Posterior cingulate gyrus (tissue), 11 donors: Measurements from ENCODE around the gene EIF6.
"Not testable (repeated sequence)": the region's sequence is repeated elsewhere in the genome, so short reads cannot be mapped to it uniquely, and the experiment has no call there.

Experiments used
- DNase-seq, 10 donors: peaks; one replicate each; pipeline versions ENCODE4 v3.0.0 to v3.0.0-alpha.2; 2020 to 2021; ENCODE audit warnings: mixed read lengths in 3 of 10
- intact Hi-C: fragments of 100-400 bp; cut with DNase I; formaldehyde crosslinking; loops from one replicate; pipeline ENCODE4 v1.15.1; 2023

The EIF6 gene

DNA sequence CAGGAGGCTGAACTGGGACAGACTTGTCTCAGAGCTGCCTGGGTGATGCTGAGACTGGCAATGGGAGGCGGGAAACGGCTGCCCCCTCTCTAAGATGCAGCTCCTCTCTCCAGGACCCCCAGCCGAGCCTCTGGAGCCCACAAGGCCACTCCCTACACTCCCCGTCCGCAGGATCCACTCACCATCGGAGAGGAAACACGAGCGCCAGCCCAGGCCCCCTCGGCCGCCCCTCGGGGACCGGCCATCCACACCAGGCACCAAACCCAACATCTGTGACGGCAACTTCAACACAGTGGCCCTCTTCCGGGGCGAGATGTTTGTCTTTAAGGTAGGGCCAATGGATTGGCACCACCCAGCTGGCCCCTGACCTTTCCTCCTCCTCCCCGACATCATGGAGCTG lies 17.5 kb downstream of the EIF6 start:
- intact Hi-C loops = no loop called here
- peak in 1 of 10 donors; percentile 58 for DNase-seq

DNA sequence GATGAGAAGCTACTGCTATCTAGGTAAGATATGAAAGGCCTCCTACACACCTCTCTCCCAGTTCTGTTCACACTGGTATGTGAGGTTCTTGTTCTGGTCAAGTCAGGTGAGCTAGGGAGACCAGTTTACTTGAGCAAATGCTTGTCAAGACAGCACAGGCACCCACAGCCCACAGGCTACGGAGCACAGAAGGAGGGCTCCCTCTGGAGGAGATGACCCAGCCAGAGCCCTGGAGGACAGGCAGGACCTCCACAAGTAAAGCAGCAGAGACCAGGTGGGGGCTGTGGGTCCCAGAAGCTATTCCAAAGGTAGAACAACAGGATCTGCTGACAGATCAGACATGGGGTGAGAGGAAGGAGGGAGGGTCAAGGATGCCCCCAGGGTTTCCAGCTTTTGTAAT lies 19.8 kb downstream of the EIF6 start:
- intact Hi-C loops = no loop called here

DNA sequence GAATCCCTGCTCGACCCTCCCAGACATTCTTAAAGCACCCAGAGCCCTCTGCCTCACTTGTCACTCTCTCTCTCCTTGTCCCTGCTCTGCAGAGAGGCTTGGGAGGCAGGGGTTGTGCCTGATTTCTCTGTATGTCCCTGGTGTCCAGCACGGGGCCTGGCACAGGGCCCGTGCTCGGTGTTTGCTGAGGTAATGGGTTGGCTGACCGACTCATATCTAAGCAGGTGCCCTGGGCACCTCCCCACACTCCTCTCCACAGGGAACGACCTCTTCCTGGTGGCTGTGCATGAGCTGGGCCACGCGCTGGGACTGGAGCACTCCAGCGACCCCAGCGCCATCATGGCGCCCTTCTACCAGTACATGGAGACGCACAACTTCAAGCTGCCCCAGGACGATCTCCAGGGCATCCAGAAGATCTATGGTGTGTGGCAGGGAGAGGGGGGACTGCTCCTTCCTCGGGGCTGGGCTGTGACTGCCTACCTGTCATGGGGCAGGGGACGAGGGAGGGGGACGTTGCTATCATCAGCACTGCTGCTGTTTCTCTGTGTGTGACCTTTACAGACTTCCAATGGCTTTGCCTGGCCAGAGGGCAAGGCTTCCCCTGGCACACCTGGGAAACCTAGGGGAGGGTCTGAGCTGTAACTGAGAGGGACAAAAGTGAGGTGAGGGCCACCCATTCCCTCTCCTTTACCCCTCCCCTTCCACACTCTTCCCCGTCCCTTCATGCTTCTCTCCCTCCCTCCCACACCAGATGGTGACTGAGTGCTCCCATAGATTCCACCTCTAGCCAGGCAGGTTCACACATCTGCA lies 20.8 kb downstream of the EIF6 start:
- intact Hi-C loops = no loop called here
- DNase-seq = peak in 1 of 10 donors; percentile 28

More for the DNA sequence above, 19.8 kb downstream of the EIF6 start:
- peak in 1 of 10 donors; percentile 39 for DNase-seq

DNA sequence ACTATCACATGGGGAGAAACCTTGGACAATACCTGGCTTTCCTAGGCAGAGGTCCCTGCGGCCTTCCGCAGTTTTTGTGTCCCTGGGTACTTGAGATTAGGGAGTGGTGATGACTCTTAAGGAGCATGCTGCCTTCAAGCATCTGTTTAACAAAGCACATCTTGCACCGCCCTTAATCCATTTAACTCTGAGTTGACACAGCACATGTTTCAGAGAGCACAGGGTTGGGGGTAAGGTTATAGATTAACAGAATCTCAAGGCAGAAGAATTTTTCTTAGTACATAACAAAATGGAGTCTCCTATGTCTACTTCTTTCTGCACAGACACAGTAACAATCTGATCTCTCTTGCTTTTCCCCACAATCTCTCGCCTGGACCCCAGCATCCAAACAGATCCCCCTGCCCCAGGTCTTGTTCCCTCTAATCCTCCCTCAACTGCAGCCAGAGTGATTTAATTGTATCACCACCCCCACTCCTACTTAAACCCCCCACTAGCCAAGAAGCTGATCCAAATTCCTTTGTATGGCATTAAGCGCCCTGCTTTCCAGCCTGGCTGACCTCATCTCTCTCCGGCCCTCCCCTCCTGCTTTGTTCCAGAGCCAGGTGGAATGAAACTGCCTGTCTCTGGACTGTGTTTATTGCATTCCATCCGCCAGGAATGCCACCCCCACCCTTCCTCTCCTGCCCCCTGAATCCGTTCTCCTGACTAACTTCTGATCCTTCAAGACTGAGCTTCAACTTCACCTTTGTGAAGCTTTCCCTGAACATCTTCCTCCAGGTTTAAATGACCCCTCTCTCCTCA lies 21.6 kb downstream of the EIF6 start:
- peak in 1 of 10 donors; percentile 22 for DNase-seq

DNA sequence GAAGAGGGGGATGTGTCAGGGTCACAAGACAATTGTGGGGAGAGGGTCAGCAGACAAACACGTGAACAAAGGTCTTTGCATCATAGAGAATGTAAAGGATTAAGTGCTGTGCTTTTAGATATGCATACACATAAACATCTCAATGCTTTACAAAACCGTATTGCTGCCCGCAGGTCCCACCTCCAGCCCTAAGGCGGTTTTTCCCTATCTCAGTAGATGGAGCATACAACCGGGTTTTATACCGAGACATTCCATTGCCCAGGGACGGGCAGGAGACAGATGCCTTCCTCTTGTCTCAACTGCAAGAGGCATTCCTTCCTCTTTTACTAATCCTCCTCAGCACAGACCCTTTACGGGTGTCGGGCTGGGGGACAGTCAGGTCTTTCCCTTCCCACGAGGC lies 22.3 kb downstream of the EIF6 start:
- intact Hi-C loops = not testable (repeated sequence)
- peak in 1 of 10 donors; percentile 12 for DNase-seq

More for the DNA sequence above, 21.6 kb downstream of the EIF6 start:
- intact Hi-C loops = not testable (repeated sequence)

DNA sequence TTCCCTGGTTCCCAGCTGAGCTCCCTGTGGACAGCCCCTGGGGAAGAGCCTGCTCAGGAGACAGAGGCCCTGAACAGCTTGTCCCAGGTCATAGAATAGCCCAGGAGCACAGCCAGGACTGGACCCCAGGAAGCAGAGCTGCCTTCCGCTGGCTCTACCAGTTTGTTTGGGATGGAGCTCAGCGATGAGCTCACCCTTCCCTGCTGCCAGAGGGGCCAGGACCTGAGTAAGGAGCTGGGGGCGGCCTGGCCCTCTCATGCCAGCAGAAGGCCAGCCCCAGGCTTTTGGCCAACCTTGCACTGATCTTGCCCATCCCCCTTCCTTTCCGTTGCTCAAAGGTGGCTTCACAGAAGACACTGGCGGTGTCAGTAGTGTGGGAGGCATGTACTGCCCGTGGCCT lies 24.1 kb downstream of the EIF6 start:
- DNase-seq = peak in 1 of 10 donors; percentile 25
- intact Hi-C loops = no loop called here

DNA sequence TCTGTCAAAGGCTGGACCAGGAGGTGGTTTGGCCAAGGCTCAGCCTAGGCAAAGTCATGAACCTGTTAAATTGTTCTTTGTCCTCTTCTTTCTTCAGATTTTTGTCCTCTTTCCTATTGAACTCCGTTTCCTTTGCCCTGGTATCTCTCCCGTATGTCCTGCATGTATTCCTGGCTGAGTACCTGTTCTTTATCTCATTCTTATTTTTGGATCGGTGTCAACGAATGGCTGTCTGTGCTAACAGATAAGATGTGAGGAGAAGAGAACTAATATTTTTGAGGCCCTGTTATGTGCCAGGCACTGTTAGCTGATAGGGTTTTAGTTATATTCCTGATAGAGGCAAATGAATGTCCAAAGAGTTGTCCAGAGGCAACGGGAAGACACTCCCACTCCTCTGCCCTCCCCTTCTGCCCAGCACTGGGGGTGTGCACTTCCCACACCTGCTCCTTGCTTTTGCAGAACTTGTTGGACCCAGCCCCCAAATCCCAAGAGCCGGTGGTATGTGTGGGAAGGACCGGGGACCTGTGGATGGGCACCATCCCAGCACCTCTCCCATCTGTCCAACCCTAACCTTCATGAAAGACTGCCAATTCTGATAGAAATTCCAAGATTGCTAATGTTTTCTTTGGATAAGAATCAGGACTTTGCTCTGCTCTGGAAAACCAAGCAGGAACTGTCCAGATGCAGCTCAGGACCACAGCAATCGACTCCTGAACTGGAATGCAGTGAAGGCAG lies 27.2 kb downstream of the EIF6 start:
- intact Hi-C loops = no loop called here
- peak in 1 of 10 donors; percentile 4 for DNase-seq

DNA sequence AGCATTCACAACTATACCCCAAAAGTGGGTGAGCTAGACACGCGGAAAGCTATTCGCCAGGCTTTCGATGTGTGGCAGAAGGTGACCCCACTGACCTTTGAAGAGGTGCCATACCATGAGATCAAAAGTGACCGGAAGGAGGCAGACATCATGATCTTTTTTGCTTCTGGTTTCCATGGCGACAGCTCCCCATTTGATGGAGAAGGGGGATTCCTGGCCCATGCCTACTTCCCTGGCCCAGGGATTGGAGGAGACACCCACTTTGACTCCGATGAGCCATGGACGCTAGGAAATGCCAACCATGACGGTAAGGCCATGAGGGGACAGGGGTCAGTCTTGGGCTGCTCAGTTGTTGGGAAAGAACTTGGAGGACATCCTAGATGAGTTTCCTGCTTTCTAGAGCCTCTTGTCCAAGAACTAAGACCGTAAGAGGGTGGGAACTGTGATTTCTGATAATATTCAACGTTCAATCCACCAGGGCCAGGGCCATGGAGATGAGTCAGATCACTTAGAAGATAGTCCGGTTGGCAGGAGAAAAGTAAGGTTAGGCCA lies 30.0 kb downstream of the EIF6 start:
- intact Hi-C loops = no loop called here
- DNase-seq = no peak

DNA sequence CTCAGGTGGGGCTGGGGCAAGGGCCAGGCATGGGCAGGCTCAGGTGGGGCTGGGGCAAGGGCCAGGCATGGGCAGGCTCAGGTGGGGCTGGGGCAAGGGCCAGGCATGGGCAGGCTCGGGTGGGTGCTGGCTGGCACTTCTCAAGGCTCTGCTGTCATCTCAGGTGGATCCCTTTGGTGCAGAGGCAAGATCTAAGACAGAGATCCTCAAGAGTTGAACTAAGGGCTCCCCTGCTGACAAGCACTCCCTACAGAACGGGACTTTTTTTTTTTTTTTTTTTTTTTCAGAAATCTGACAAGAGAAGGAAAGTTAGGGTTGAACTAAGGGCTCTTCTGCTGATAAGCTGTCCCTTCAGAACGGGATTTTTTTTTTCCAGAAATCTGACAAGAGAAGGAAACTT lies 31.6 kb downstream of the EIF6 start:
- no peak for DNase-seq
- intact Hi-C loops = no loop called here

DNA sequence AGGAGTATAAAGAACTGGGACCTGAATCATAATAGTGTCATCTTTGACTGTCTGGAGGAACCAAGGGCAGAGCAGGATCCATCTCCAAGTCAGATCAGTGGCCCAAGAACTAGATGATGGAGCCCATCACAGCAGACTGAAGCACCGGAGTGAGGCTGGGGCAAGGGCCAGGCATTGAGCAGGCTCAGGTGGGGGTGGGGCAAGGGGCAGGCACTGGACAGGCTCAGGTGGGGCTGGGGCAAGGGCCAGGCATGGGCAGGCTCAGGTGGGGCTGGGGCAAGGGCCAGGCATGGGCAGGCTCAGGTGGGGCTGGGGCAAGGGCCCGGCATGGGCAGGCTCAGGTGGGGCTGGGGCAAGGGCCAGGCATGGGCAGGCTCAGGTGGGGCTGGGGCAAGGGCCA lies 32.0 kb downstream of the EIF6 start:
- intact Hi-C loops, DNase-seq: not testable (repeated sequence)

DNA sequence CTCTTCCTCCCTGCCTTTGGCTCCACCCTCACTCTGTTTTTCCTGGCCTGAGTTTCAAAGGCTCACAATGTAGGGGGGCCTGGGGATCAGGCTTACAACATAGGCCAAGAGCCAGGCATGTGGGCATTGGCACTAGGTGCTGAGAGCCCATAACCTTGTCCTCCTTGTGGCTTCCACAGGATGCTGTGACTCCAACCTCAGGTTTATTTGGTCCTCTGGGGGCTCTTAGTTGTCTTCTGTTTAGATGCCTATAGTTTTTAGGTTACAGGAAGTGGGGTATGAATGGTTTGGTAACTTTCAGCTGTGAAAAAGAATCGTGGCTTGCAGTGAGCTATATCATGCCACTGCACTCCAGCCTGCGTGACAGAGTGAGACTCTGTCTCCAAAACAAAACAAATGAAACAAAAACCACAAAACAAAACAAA lies 32.5 kb downstream of the EIF6 start:
- intact Hi-C loops = no loop called here
- DNase-seq = no peak

DNA sequence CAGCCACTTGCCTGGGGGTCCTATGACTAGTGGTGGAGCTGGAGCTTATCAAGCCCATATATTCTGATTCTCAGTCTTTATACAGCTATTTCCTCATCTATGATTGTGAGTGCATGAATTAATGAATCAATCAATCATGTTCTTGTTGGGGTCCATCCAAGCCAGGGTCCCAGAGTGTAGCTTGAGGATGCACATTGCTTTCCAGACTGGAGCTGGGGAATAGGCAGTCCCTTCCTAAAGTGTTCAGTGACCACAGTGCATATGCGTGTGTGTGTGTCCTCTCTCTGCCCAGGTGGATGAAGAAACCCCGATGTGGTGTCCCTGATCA lies 33.0 kb downstream of the EIF6 start:
- intact Hi-C loops = no loop called here

DNA sequence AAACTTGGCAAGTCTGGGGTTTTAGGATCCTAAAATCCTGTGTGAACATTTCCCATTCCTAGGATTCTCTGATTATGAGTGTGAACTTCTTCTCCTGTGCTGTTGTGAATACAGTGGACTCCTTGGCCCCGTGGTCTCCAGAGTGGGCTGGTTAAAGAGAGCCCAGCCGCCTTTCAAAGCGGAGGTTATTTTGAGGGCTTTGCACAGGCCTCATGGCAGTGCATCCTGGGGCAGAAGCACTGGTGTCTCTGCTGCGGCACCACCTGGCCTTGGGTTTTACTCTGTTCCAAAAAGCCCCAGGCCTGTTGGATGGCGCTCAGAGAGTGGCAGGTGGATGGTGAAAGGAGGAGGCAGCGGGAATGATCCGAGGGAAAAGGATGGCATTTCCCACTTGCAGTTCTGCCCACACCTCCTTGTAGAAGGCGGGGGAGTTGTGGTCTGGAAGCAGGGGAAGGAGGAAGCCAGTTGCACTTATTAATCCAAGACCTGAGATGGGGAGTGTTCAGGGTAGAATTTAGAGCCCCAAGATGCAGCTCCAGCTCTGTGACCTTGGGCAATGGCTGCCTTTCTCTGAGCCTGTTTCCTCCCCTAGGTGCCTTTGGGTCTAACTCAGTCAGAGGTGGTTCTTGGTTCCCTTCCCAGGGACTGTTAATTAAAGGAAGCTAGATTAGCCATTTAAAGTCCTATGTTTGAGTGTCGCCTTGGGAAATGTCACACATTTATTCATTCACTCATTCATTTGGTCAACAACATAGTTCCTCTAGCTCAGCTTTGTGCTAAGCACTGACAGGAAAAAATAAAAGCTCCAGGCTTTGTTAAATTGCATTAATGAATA lies 35.7 kb downstream of the EIF6 start:
- DNase-seq = no peak
- intact Hi-C loops = no loop called here

More for the DNA sequence above, 33.0 kb downstream of the EIF6 start:
- no peak for DNase-seq

DNA sequence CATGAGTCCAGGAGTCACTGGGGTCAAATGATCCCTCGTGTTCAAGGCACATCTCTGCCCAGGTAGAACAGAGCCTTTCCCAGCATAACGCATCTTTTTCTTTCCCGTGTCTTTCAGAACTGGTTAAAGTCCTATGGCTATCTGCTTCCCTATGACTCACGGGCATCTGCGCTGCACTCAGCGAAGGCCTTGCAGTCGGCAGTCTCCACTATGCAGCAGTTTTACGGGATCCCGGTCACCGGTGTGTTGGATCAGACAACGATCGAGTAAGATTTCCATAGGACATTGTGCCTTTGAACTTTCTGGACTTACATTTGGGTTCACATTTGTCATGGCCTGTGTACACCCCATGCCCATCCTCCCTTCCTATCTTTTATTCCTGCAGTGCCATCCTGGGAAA lies 37.8 kb downstream of the EIF6 start:
- intact Hi-C loops = no loop called here
- DNase-seq = no peak

DNA sequence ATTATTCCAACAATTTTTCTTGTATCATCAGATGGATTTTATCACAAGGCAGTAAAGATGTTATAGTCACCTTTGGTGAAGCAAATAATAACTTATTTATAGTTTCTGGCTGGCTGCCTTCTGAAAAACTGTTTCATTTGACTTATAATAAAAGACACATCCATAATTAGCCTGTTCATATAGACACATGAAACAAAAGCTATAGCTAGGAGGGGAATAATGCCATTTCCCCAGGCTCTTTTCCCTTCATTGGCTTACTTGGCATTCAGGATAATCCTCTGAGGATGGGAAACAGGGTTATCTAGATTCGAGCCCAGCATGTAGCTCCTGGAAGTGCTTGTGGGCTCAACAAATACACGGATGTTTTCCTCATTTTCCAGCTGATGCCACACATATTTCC lies 40.6 kb downstream of the EIF6 start:
- intact Hi-C loops = no loop called here
- DNase-seq = no peak

DNA sequence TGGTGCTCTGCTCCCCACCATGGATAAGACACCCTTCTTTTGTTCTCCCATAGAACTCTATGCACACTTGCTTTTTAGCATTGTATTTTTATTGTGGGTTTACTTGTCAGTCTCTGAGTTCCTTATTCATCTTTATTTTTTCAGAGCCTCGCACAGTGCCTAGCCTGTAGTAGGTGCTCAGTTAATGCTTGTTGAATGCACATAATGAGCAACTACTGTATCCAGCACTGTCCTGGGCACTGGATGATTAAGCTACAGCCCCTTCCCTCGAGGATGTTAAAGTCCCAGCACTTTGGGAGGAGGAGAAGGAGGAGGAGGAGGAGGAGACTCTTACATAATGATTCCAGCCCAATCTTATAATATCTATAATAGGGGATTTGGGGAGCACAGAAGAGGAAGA lies 41.3 kb downstream of the EIF6 start:
- intact Hi-C loops = no loop called here
- DNase-seq = no peak

DNA sequence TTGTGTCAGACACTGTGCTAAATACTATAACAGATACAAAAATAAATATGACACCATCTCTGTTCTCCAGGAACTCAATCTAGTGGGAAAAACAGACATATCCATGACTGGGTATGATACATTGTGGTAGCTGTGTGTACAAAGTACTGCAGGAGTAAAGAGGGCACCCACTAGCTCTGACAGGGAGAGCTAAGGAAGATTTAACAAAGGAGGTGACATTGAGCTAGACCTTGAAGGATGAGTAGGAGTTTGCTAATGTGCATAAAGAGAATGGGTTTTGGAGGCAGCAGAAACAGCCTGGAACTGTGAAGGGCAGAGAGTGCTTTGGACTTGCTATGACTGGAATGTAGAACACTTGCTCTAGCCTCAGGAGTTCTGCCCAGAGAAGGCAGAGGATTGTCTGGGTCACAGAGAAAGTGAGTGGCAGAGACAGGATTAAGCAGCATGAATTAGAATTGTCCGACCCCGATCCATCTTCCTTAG lies 43.7 kb downstream of the EIF6 start:
- intact Hi-C loops = no loop called here
- no peak for DNase-seq

DNA sequence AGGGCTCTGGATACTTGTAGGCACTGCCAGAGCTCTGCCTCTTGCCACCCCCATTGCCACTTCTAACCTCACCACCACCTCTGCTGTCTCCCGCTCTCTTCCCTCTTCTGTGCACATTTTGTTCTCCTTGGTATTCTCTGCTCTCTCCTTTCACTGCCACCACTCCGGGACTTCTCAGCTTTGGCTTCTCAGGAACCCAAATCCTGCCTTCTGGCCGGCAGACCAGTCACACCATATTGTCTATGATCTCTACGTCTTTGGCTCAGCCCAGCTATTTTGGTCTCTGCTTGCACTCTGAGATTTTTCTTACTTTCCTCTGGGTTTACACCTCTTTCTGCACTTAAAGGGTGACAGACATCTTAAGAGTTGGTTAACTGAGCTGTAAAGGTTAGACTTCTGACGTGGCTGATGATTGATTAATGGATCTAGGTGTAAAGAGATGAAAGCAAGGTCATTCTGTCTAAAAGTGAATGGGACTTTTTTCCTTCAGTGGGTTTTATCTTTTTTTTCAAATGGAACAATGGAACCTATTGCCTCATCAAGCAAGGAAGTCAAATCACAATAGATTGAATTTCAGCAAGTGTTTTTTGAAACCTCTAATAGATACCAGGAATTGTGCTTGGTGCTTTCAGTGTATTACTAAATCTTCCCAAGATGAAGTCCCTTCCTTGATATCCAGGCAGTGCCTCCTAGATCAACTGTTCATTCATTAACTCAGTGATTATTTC lies 44.3 kb downstream of the EIF6 start:
- intact Hi-C loops = no loop called here
- no peak for DNase-seq

DNA sequence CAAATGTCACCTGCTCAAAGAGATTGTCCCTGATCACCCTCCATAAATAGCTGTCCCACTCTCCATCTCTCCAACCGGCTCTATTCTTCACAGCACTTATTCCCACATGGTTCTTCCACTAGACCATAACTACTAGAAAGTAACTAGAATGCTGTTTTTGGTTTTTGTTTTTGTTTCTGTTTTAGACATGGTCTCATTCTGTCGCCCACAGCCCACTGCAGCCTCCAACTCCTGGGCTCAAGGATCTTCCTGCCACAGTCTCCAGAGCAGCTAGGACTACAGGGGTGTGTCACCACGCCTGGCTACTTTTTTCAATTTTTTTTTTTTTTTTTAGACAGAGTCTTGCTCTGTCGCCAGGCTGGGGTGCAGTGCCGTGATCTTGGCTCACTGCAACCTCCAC lies 45.8 kb downstream of the EIF6 start:
- intact Hi-C loops = no loop called here
- DNase-seq = no peak
